Fibroblast of pulmonary artery (primary cell): ENCODE data around the gene CXCR6.

Experiments
- DNase-seq: peaks from one replicate; pipeline ENCODE4 v3.0.0-alpha.2; 2010; ENCODE audit warnings: low read depth
- H3K4me3 ChIP-seq: replicated peaks from 2 replicates; pipeline ENCODE4 v1.5.1; 2011; ENCODE audit warnings: low read depth, mild to moderate bottlenecking, control low read depth, low read length, moderate library complexity
- TF ChIP-seq, protein P1 (sequence below): IDR thresholded peaks from 2 replicates; pipeline ENCODE4 v1.5.1; 2011; ENCODE audit warnings: mild to moderate bottlenecking, control low read depth, low read length, inconsistent platforms; ENCODE audit errors: missing control alignments

Gene CXCR6

DNA sequence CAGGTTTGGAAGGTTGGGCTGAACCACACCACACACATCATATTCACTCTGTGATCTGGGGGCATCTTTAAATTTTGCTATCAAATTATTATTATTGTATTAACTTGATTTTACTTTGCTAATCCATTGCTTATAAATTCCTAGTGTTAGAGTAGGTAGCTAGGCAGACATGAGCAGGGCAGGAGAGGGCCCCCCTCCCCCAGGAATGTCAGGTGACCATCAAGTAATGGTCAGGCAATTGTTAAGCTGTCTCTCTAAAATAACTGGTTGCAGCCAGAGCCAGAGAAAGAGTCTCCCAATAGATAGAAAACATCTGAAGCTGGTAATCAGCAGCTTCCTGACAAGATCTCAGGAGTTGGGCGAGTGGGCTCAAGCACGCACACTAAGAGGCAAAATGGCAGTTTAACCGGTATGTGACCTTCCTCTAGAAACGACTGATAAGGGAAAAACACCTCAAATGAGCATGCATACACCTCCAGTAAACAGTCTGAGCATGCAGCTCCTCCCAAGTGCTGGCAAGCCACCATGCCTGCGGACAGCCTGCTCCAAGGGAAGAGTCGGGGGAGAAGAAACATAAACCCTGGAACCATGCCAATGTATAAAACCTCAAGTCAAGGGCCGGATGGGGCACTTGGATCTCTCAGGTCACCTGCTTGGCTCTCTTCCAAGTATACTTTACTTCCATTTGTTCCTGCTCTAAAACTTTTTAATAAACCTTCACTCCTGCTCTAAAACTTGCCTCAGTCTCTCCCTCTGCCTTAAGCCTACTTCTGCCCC, 3.1 kb upstream of the CXCR6 start:
- TF ChIP-seq, protein P1, sequence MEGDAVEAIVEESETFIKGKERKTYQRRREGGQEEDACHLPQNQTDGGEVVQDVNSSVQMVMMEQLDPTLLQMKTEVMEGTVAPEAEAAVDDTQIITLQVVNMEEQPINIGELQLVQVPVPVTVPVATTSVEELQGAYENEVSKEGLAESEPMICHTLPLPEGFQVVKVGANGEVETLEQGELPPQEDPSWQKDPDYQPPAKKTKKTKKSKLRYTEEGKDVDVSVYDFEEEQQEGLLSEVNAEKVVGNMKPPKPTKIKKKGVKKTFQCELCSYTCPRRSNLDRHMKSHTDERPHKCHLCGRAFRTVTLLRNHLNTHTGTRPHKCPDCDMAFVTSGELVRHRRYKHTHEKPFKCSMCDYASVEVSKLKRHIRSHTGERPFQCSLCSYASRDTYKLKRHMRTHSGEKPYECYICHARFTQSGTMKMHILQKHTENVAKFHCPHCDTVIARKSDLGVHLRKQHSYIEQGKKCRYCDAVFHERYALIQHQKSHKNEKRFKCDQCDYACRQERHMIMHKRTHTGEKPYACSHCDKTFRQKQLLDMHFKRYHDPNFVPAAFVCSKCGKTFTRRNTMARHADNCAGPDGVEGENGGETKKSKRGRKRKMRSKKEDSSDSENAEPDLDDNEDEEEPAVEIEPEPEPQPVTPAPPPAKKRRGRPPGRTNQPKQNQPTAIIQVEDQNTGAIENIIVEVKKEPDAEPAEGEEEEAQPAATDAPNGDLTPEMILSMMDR = no peak
- no peak for DNase-seq
- no peak overlapping the region for H3K4me3 ChIP-seq

GRCh38 chr3:45940781-45941365, 2.4 kb upstream of the CXCR6 start:
- TF ChIP-seq, protein P1 = no peak
- H3K4me3 ChIP-seq = no peak overlapping the region

GRCh38 chr3:45942051-45942825, 1.0 kb upstream of the CXCR6 start:
- peak; percentile 17 for DNase-seq
- TF ChIP-seq, protein P1 = no peak
- H3K4me3 ChIP-seq = no peak overlapping the region

More at GRCh38 chr3:45940781-45941365, 2.4 kb upstream of the CXCR6 start:
- DNase-seq = no peak

DNA sequence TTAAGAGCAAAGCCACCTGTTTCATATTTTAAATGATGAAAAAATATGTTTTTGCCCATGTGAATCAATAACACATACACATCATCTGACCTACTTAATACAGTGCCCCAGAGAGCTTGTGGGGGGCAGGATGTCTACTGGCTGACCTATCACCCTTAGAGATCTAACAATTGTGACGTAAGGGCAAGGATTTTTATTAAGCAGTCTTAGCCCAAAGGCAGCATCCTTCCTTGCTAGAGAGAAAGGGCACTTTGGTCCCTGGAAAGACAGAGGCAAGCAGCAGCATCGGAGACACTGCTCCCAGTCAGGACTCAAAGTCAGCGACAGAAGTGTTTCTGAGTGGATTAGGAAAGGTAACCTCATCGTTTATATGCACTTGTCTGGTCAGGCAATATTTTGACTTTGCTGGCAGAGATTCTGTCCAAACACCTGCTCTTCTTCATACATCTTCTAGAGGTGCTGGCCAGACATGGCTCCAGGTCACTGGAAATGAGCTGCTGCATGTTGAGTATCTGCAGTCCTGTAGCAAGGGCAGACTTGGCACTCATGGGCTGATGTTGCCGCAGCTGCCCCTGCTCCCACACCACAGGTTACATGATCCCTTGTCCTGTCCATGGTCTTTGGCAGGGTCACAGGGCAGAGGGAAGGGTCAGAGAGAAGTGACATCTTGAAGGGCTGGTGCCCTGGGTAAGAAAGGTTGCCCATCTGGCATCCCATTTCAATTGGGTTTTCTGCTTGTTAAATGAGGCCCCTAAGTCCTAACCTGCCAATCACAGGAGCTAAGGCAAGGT, 1.8 kb downstream of the CXCR6 start:
- H3K4me3 ChIP-seq = no peak overlapping the region
- TF ChIP-seq, protein P1 = no peak
- DNase-seq = no peak

- no peak overlapping the region for H3K4me3 ChIP-seq
- TF ChIP-seq, protein P1 = no peak
- no peak for DNase-seq
Measured at GRCh38 chr3:45946307-45946706, 3.0 kb downstream of the CXCR6 start.

DNA sequence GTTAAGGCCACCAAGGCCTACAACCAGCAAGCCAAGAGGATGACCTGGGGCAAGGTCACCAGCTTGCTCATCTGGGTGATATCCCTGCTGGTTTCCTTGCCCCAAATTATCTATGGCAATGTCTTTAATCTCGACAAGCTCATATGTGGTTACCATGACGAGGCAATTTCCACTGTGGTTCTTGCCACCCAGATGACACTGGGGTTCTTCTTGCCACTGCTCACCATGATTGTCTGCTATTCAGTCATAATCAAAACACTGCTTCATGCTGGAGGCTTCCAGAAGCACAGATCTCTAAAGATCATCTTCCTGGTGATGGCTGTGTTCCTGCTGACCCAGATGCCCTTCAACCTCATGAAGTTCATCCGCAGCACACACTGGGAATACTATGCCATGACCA, 3.6 kb downstream of the CXCR6 start:
- TF ChIP-seq, protein P1 = no peak
- no peak for DNase-seq
- H3K4me3 ChIP-seq = no peak overlapping the region
